GM19043 (cell line): ENCODE measurements around the gene ARID2.

ENCODE experiments used
- ATAC-seq: cut with Tn5 transposase; IDR thresholded peaks from one replicate; pipeline ENCODE4 v1.9.1; 2021; ENCODE audit warnings: low read depth; ENCODE audit not compliant: unreplicated experiment

ARID2 gene

GRCh38 chr12:45915405-45915804, 185.9 kb downstream of the ARID2 start:
- ATAC-seq: no peak

- no peak for ATAC-seq
Measured at GRCh38 chr12:45918818-45919217, 189.3 kb downstream of the ARID2 start.

GRCh38 chr12:45928309-45928708, 198.8 kb downstream of the ARID2 start:
- no peak for ATAC-seq

- no peak for ATAC-seq
Measured at GRCh38 chr12:45930369-45930768, 200.9 kb downstream of the ARID2 start.

DNA sequence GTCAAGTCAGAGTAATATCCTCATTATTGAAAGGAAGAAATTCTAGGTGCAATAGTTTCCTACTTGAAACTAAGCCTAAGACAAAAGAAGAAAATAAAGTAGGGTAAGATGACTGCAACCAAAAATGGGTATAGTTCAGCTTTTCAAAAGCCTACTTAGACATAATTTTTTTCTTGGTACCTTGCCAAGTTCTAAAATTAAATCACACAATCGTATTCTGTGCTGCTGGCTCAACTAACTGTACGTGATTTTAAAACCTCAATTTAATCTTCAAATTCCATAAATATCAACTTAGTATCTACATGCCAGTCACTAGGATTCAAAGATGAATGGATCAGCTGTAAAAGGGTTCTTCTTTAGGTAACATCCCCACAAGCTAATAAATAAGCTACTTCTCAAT, 204.0 kb downstream of the ARID2 start:
- ATAC-seq: no peak

GRCh38 chr12:45934956-45935355, 205.4 kb downstream of the ARID2 start:
- ATAC-seq: no peak

DNA sequence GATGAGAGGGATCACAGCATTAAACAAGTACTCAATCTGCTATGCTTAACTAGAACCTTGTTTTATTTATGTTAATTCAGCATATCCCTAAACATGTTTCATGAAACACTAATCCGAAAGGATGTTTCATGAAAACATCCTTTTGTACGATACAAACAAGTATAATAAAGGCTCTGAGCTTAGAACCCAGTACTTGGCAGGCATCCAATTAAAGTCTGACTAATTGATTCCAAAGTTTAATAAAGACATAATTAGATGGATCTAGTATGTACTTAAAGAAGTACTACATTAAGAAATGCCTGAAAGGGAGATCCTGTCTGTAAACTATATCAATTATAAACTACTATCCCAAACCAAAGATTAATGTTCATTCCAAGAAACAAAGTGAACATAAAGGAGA, 209.1 kb downstream of the ARID2 start:
- no peak for ATAC-seq

GRCh38 chr12:45939759-45940158, 210.3 kb downstream of the ARID2 start:
- no peak for ATAC-seq

GRCh38 chr12:45944771-45945170, 215.3 kb downstream of the ARID2 start:
- ATAC-seq: no peak

GRCh38 chr12:45946435-45946834, 216.9 kb downstream of the ARID2 start:
- no peak for ATAC-seq

DNA sequence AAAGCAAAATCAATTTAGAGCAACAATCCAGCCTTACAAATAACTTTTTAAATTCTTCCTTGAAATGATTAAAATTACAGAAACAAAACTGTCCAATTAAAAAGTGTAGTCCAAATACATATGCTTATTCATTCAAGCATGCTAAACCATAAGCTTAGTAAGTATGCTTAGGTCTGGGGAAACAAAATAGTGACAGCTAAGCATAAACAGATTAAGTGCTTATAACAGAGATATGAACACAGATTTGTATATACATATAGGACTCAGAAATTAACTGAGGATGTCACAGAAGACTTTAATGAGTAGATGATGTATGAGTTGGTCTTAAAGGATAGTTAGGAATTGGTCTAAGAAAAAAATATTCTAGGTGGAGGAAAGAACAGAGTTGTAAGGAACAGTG, 219.0 kb downstream of the ARID2 start:
- no peak for ATAC-seq
